ENCODE measurements around the gene RNF207. TPM values are rescaled to one million over a fixed set of nuclear protein-coding genes. Genes with fewer than 3 reads are reported as not detected.

The RNF207 gene
- polyA plus RNA-seq, 1 experiment: 17.9 TPM

DNA sequence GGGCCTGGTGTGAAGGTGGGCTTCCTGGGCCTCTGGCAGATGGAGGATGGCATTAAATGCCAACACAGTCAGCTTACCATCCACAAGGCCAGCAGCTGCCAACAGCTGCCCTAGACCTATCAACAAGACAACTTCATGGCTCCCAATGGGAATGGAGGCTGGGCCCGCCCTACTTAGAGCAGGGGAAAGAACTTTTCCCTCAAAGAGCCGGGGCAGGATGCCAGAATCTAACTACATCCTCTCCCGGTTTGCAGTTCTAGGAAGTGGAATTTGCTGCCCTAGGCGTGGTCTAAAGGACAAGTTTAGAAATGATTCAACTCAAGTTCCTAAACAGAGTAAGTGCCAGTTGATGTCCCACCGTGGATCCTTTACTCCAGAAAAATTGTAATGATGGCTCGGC, 16.7 kb downstream of the RNF207 start:
- no peak overlapping the region for H3K4me3 ChIP-seq (ENCODE audit: low read depth, low read length)
- TF ChIP-seq, protein P1, sequence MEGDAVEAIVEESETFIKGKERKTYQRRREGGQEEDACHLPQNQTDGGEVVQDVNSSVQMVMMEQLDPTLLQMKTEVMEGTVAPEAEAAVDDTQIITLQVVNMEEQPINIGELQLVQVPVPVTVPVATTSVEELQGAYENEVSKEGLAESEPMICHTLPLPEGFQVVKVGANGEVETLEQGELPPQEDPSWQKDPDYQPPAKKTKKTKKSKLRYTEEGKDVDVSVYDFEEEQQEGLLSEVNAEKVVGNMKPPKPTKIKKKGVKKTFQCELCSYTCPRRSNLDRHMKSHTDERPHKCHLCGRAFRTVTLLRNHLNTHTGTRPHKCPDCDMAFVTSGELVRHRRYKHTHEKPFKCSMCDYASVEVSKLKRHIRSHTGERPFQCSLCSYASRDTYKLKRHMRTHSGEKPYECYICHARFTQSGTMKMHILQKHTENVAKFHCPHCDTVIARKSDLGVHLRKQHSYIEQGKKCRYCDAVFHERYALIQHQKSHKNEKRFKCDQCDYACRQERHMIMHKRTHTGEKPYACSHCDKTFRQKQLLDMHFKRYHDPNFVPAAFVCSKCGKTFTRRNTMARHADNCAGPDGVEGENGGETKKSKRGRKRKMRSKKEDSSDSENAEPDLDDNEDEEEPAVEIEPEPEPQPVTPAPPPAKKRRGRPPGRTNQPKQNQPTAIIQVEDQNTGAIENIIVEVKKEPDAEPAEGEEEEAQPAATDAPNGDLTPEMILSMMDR (IDR thresholded peaks at IDR 0.05; ENCODE audit: insufficient read depth, low read depth, low read length): no peak
- no peaks in the 10 kb centered on the region for H3K27me3 ChIP-seq (ENCODE audit: control insufficient read depth, insufficient read depth, low read length)
- CTCF ChIA-PET: interaction anchor here (1.4 kb wide), 1 partner anchor 15 kb away, joined by 3 read pairs; no protein-coding TSS in a partner anchor
- peaks cover 14% of the 10 kb centered on the region for H3K36me3 ChIP-seq (ENCODE audit: control insufficient read depth, insufficient read depth, low read length)
- no peak for DNase-seq (ENCODE audit: low read depth)
- POLR2A ChIA-PET: no interaction called here

DNA sequence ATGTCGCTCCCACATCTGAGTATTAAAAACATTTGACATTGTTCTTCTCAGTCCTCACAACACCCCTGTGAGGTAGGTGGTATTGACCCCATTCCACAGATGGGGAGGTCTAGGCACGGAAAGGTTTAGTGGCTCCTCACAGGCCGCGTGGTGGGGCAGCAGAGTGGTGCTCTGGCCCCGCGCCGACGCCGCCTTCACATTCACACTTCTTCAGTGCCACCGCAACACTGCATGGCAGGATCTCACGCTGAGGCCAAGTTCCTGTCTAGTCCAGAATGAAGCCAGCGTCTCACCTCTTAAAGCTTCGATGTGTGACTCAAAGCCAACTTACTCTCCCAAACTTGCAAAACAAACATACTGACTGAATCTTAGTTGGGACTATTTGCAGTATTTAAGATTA, 17.7 kb downstream of the RNF207 start:
- TF ChIP-seq, protein P1 (IDR thresholded peaks at IDR 0.05; ENCODE audit: insufficient read depth, low read depth, low read length): no peak
- Histone ChIP-seq H3K36me3 (ENCODE audit: control insufficient read depth, insufficient read depth, low read length) (peaks cover 15% of the 10 kb centered on the region), H3K27me3 (ENCODE audit: control insufficient read depth, insufficient read depth, low read length) (no peaks in the 10 kb centered on the region), H3K4me3 (ENCODE audit: low read depth, low read length) (no peak overlapping the region)
- POLR2A ChIA-PET: no interaction called here
- DNase-seq (ENCODE audit: low read depth): no peak
- CTCF ChIA-PET: no interaction called here

DNA sequence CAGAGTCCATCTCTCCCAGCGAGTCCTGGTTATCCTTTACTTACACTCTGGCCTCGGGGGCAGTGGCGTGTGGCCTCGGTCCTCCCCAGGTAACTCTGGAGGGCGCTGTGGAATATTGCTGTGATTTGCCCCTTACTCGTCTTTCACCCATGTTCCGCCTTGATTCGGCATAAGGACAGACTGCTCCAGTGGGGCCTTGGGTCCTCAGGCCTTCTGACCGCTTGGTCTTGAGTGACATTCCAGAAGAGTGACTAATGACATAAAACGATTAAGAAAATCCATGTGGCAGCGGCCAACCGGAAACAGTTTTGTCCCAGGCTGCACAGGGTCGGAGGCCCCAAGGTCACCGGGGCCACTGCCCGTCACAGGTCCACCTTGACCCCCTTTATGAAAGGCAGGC, 18.8 kb downstream of the RNF207 start:
- H3K4me3 ChIP-seq (ENCODE audit: low read depth, low read length): no peak overlapping the region
- ChIA-PET POLR2A (no interaction called here), CTCF (no interaction called here)
- H3K27me3 ChIP-seq (ENCODE audit: control insufficient read depth, insufficient read depth, low read length): no peaks in the 10 kb centered on the region
- H3K36me3 ChIP-seq (ENCODE audit: control insufficient read depth, insufficient read depth, low read length): peaks cover 18% of the 10 kb centered on the region
- TF ChIP-seq, protein P1 (IDR thresholded peaks at IDR 0.05; ENCODE audit: insufficient read depth, low read depth, low read length): no peak
- DNase-seq (ENCODE audit: low read depth): no peak

DNA sequence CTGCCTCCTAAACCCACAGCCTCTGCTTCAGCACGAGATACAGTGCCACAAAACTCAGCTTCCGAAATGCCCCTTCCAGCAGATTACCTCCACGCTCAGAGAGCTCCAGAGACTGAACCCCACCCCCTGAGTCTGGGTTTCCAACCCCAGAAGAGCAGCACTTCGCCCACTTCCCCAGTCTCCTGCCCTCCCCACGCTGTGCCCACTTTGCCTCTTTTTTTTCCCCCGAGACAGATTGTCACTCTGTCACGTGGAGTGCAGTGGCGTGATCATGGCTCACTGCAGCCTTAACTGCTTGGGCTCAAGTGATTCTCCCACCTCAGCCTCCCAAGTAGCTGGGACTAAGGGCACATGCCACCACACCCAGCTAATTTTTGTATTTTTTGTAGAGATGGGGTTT, 19.7 kb downstream of the RNF207 start:
- ChIA-PET POLR2A (no interaction called here), CTCF (interaction anchor here (0.6 kb wide), 1 partner anchor 9 kb away, joined by 3 read pairs; no protein-coding TSS in a partner anchor)
- TF ChIP-seq, protein P1 (IDR thresholded peaks at IDR 0.05; ENCODE audit: insufficient read depth, low read depth, low read length): no peak
- no peak for DNase-seq (ENCODE audit: low read depth)
- H3K4me3 ChIP-seq (ENCODE audit: low read depth, low read length): no peak overlapping the region
- H3K36me3 ChIP-seq (ENCODE audit: control insufficient read depth, insufficient read depth, low read length): peaks cover 19% of the 10 kb centered on the region
- H3K27me3 ChIP-seq (ENCODE audit: control insufficient read depth, insufficient read depth, low read length): no peaks in the 10 kb centered on the region

DNA sequence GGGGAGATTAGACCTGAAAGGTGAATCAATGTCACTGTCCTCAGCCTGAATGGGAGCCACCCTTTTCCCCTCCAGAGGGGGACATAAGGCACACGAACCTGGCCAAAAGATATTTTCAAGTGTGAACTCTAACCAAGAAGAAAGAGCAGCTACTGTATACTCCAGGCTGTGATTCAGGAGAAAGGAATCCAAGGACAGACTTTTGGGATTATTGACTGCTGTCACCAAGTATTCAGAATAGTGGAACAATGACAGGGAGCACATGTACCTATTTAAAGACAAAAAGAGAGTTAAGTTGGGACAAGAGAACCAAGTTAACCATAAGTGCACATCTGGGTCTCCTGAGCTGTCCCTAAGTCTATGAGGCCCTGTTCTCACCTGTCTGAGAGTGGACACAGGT, 27.5 kb downstream of the RNF207 start:
- ChIA-PET CTCF (interaction anchor here (1.0 to 1.3 kb wide), 3 partner anchors 23 to 191 kb away, joined by 3 read pairs; no protein-coding TSS in a partner anchor), POLR2A (no interaction called here)
- H3K36me3 ChIP-seq (ENCODE audit: control insufficient read depth, insufficient read depth, low read length): peaks cover 9% of the 10 kb centered on the region

More for the DNA sequence above, 27.5 kb downstream of the RNF207 start:
- no peak for DNase-seq (ENCODE audit: low read depth)
- Histone ChIP-seq H3K27me3 (ENCODE audit: control insufficient read depth, insufficient read depth, low read length) (no peaks in the 10 kb centered on the region), H3K4me3 (ENCODE audit: low read depth, low read length) (no peak overlapping the region)
- TF ChIP-seq, protein P1 (IDR thresholded peaks at IDR 0.05; ENCODE audit: insufficient read depth, low read depth, low read length): no peak
